Measurements from ENCODE around the gene PLB1. TPM values are rescaled to one million over a fixed set of nuclear protein-coding genes. Genes with fewer than 3 reads are reported as not detected.
"Not testable (repeated sequence)": the region's sequence is repeated elsewhere in the genome, so short reads cannot be mapped to it uniquely, and the experiment has no call there.

PLB1 gene
- polyA plus RNA-seq, 4 donors, result 0.70 to 3.9 (median 1.5) TPM

DNA sequence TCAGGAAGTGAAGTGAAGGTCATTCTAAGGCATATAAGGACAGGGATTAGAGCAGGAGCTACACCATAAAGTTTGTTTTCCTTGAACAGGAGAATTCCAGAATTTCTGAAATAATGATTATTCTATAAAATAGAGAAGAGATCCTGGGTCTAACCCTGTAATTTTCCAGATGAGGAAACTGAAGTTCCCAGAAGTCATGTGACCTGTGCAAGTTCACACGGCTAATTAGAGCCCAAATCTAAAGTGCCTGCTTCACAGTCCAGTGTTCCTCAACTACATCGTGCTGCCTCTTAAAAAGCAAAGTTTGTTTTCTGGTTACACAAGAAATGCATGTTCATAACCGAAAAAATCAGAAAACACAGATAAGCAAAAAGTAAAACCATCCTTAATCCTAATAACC lies 34.9 kb downstream of the PLB1 start:
- DNase-seq (ENCODE audit: low read depth in 4 of 4, low spot score in 3 of 4), result no peak

GRCh38 chr2:28532399-28532798 lies 36.5 kb downstream of the PLB1 start:
- no peak for DNase-seq (ENCODE audit: low read depth in 4 of 4, low spot score in 3 of 4)

- no peak for DNase-seq (ENCODE audit: low read depth in 4 of 4, low spot score in 3 of 4)
Measured at GRCh38 chr2:28533044-28533680, 37.3 kb downstream of the PLB1 start.

DNA sequence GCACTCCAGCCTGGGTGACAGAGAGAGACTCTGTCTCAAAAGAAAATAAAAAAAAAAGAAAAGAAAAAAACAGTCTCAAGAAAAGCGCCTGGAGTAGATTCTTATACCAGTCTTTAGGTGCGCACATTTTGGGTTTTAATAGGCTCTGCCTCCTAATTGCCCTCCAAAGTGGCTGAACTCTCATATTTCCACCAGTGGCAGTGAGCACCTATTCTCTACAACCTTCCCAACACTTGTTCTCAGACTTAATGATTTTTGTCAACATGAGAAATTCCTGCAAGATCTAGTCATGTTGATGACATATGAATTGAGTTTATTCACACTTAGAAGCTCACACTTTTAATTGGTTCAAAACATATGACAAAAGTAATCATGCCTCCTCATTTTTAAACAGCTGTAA lies 39.0 kb downstream of the PLB1 start:
- DNase-seq (ENCODE audit: low read depth in 4 of 4, low spot score in 3 of 4), result no peak

DNA sequence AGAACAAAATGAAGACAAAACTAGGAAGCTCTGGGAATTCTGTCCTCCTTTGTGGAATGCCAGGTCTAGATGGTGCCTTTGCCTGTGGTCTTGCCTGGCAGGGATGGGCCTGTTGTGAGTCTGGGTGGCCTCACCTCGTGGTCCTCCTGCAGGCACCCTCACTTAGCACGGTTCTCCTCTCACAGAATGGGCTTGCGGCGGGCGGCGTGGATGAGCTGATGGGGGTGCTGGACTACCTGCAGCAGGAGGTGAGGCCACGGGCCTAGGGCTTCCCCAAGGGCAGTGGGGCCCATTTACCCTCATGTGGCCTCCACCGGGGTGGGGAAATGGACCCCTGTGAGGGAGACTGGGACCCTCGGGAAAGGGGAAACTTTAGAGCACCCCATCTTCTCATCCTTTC lies 42.3 kb downstream of the PLB1 start:
- DNase-seq (ENCODE audit: low read depth in 4 of 4, low spot score in 3 of 4), result no peak

GRCh38 chr2:28538652-28539051 lies 42.8 kb downstream of the PLB1 start:
- DNase-seq (ENCODE audit: low read depth in 4 of 4, low spot score in 3 of 4), result no peak

DNA sequence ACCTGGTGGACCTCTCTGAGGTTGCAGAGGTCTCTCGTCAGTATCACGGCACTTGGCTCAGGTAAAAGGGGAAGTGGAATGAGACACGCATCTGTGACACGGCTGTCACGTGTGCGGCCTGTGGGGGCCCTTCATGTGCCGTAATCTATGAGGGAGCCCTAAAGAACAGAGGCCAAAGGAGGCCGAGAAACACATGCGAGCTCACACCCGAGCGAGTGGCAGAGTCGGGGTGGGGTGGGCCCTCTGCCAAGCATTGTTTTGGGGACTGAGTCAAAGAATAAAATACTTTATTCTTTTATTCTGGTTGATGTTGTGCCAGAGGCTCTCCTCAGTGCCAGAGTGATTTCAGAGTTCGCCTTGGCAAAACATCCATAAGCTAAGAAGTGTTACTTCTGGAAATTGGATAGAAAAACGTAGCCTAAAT lies 43.3 kb downstream of the PLB1 start:
- no peak for DNase-seq (ENCODE audit: low read depth in 4 of 4, low spot score in 3 of 4)

- peak in 1 of 4 donors; percentile 14 for DNase-seq (ENCODE audit: low read depth in 4 of 4, low spot score in 3 of 4)
Measured at GRCh38 chr2:28543316-28544035, 47.6 kb downstream of the PLB1 start.

DNA sequence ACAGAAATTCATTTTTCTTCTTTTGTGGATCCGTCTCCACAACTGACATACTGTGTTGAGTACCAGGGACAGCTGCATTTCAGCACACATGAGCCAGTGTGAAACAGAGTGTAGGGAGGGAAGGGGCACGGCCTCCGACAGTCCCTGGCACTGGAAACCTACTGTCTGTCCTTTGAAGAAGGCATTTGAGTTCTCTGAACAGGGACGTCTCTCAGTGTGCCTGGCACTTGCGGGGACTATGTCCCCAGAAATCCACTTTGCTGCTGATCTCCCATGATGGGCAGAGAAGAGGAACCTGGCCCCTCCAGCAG lies 48.1 kb downstream of the PLB1 start:
- no peak for DNase-seq (ENCODE audit: low read depth in 4 of 4, low spot score in 3 of 4)

- DNase-seq (ENCODE audit: low read depth in 4 of 4, low spot score in 3 of 4), result no peak
Measured at GRCh38 chr2:28544405-28544921, 48.6 kb downstream of the PLB1 start.

GRCh38 chr2:28544922-28545589 lies 49.2 kb downstream of the PLB1 start:
- DNase-seq (ENCODE audit: low read depth in 4 of 4, low spot score in 3 of 4), result no peak

- DNase-seq (ENCODE audit: low read depth in 4 of 4, low spot score in 3 of 4), result no peak
Measured at GRCh38 chr2:28545590-28546200, 49.8 kb downstream of the PLB1 start.

GRCh38 chr2:28546242-28546641 lies 50.4 kb downstream of the PLB1 start:
- DNase-seq (ENCODE audit: low read depth in 4 of 4, low spot score in 3 of 4), result no peak

- no peak for DNase-seq (ENCODE audit: low read depth in 4 of 4, low spot score in 3 of 4)
Measured at GRCh38 chr2:28547223-28547860, 51.5 kb downstream of the PLB1 start.

DNA sequence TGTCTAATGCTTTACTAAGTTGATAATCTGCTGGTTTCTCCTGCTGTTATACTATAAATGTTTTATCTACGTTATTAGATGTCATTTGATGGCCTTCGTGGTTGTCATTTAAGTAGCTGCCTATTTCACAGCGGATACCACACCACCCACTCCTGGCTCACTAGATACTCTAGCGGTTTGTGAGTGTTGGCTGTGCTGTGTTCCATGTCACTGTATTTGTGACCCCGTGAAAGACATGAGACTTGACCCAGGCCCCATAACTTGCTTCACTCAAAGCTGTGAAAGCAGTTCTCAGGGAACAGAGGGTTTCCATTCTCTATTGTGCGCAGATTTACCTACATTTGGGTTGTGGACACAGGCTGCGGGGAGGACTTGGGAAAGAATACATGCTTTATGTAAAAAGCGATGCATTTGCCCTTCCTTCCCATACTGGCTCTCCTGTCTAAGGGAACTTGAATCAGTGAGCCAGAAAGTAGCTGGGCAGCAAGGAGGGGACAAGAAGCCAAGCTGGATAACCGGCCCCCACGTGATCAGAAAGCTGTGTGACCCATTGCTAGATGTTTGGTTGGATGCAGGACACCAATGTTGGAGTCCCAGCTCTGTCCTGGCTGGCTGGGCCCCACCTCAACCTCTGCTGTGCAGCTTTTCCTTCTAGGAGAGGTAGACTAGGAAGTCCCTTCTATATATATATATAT lies 52.2 kb downstream of the PLB1 start:
- DNase-seq (ENCODE audit: low read depth in 4 of 4, low spot score in 3 of 4), result no peak

- DNase-seq (ENCODE audit: low read depth in 4 of 4, low spot score in 3 of 4), result not testable (repeated sequence)
Measured at GRCh38 chr2:28550345-28550744, 54.5 kb downstream of the PLB1 start.

DNA sequence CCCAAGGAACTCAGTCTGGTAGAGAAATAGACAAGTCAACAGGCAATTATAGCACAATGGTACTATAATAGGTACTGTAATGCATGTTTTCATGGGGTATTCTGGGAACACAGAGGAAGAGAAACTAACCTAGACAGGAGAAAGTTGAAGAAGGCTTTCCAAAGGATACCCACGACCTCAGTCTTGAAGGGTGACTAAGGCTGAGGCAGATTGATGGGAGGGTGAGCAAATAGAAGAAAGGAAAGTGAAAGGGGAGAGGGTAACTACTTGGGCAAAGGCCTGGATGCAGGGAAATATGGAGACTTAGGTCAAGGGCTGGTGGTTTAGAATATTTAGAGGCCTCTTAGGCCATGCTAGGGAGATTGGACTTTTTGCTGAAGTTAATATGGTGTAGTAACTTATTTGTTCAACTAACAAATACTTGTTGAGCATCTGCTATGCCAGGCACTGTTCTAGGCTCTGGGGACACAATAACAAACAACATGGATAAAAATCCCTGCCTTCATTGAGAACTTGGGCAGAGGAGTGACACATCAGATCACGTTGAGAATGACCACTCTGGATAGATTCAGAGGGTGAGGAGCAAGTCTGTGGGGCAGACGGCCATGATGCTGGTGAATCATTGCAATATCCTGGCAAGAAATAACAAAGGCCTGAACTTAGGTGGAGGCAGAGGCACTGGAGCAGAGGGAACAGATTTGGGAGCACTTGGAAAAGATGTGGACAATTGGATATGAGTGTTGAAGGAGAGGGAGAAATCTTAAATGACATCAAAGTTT lies 56.4 kb downstream of the PLB1 start:
- DNase-seq (ENCODE audit: low read depth in 4 of 4, low spot score in 3 of 4), result no peak

- no peak for DNase-seq (ENCODE audit: low read depth in 4 of 4, low spot score in 3 of 4)
Measured at GRCh38 chr2:28556303-28556702, 60.4 kb downstream of the PLB1 start.

DNA sequence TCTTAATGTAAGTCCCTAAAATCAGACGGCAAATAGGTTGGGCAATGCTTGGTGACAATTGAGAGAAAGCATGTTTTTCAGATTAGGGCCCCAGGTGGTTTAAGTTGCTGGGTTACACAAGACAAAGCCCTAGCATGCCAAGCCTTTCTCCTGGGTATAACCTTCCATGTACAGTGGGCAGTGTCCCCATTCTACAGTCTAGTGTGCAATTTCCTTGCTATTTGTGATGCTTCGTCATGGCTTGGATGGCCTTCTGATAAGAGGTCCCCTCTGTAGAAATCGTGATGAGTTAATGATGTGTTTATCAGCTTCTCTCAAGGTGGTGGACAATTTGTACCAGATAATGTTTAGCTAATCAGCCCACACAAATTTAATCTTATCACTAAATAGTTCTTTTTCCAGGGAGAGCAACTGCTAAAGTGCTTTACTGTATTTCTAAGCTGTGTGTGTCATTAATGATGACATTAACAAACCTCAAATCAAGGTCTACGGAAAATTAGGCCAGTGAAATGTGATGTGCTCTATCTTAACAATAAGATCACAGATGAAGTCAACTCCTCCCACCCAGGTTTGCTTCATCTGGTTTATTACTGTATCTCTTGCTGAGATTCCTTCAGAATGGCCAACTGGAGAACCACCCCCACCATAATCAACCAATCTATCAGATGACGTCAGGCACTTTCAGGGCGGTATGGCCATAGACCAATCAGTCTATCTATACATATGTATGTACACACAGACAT lies 61.7 kb downstream of the PLB1 start:
- DNase-seq (ENCODE audit: low read depth in 4 of 4, low spot score in 3 of 4), result no peak

All from left renal pelvis (tissue), 4 donors.